ENCODE measurements around the gene CARD19.

The CARD19 gene

DNA sequence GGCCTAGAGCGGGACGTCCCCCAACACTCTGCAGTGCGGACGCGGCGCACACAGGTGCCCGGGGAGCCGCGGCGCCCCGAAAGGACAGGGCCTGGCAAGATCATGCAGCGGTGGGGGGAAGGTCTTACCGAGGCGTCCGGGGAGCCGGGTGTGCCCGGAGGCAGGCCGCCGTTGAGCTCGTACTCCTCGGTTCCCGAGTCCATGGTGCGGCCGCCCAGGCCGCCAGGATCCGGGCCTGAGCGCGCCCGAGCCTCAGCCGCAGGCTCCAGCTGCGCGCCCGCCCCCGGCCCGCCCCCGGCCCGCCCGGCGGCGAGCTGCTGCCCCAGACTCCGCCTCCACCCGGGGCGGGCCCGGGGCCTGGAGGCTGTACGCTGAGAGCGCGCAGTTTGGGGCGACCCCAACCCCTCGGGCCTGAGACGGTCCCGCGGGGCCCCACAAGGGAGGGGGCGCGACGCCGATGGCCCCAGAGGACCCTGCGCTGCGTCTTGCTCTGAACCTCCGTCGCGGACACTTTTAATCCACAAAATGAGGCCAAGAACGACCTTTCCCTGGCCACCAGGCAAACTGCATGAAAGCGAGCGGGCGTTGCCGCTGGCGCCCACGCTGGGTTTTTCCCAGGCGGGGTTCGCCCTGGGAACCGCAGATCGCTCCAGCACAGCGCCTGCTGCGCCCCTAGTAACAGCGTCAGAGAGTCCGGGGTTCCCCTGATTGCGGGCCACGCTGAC is 38.2 kb downstream of the CARD19 start, which contains the start of gene NINJ1:
Gene NINJ1, minus strand, starts transcription at position 237 of the 725 bp plus-strand sequence. Its CDS starts 34 bp downstream, at position 203.
- peak; percentile 72 for DNase-seq (ENCODE audit: low spot score)

- no peak for DNase-seq (ENCODE audit: low spot score)
Measured at GRCh38 chr9:93134740-93135444, 38.9 kb downstream of the CARD19 start.

DNA sequence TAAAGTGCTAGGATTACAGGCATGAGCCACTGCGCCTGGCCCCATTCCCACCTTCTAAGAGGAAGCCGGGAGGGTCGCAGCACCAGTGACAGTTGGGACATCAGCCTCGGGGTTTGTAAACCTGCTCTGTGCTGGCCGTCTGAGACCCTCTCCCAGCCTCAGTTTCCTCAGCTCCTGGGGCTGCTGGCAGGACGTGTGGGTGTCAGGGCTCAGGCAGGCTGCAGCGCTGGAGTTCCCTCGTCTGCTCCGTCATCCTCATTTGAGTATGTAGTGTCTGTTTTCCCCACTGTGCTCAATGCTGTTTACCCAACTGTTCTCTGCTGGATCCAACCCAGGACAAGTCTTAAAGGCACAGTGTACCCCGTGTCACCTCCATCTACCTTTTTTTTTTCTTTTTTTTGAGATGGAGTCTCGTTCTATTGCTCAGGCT is 40.0 kb downstream of the CARD19 start:
- peak; percentile 42 for DNase-seq (ENCODE audit: low spot score)

DNA sequence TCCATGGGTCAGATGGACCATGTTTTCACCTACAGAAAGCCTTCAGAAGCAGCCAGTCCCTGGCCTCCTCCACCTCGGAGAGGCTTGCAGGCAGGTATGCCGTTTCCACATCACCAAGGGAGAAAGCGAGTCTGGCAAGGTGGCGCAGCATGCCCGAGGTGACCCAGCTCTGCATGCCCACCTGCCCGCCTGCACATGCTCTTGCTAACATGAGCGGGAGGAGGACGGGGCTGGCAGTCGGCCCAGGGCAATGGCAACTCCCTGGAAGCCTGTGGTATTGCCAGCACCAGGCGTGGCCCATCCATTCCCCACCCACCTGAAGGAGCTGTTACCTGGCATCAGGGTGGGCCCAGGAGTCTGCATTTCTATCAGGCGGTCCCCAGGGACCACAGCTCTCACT is 41.3 kb downstream of the CARD19 start:
- no peak for DNase-seq (ENCODE audit: low spot score)

GRCh38 chr9:93138171-93138764 is 42.3 kb downstream of the CARD19 start:
- no peak for DNase-seq (ENCODE audit: low spot score)

DNA sequence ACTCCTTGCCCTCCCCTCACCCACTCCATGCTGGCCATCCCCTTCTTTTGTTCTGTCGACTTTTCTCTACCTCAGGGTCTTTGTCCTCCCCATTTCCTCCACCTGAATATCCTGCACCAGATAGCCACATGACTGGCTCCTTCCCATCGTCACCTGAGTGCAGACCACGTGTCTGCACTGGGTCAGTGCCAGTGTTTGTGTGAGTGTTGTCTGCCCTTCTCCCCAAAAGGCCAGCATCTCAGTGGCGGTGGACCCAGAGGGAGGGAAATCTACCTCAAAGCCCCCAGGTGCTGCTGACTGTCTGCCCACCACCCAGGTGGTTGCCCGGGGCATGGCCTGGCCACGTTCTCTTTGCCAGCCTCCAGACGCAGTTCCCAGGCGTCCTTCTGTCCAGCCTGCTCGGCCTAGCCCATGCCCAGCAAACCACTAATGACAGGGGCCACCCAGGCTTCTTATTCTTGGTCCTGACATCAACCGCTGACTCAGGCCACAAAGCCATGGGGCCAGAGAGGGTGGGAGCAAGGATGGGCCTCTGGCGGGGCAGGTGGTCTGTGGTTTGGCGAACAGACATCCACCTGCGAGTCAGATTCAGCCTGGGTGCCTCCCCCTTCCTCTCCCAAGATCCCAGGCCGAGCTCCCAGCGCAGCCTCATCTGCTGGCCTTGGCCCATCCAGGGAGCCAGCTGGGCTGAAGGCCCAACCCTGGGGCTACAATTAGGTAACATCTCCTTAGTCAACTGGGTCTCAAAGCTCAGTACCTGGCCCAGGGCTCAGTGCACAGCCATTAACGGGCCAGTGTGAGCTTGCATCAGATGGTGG is 43.6 kb downstream of the CARD19 start:
- DNase-seq (ENCODE audit: low spot score): no peak

GRCh38 chr9:93141771-93142483 is 45.9 kb downstream of the CARD19 start:
- DNase-seq (ENCODE audit: low spot score): no peak

DNA sequence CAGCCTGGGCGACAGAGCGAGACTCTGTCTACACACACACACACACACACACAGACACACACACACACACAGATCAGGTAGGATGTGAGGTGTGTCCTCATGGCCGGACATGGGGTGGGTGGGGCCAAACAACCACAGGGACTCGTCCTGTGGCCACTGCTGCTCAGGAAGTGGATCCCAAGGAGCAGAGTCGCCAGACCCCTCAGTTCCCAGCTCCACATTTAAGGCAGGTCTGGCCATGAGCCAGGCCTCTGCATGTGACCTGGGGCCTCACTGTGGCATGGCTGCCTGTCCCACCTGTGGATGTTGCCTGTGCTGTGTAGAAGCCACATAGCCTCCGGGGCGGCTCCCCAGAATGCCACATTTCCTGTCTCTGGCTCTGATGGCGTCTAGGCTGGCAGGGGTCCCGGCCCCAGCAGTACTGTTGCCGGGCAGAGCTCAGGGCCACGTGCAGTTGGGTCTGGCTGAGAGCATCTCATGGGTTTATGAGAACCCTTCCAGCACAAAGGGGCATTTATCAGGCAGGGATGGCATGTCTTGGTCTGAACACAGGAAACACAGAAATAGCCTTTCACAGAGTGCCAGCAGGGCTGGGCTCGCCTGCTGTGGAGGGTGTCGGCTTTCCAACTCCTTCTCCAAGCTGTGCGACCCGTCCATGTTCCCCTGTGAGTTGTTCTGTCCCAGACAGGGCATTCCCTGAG is 48.0 kb downstream of the CARD19 start:
- DNase-seq (ENCODE audit: low spot score): no peak

- DNase-seq (ENCODE audit: low spot score): peak; percentile 36
Measured at GRCh38 chr9:93146696-93147095, 50.7 kb downstream of the CARD19 start.

DNA sequence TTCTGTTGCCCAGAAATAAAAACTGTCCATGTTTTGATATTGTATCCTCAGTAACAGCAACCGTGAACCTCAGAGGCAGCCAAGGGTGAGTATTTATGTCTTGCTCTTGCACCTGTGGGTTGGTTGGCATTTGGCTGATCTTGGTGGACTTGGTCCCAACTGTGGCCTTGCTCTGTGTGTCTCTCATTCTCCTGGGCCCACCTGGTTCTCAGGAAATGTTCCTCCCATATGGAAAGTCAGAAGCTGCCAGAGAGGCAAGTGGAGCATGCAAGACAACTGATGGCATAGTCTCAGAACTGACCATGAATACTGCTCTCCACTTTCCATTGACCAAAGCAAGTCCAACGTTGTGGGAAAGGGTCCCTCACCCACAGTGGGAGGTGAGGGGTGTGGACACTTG is 51.6 kb downstream of the CARD19 start:
- DNase-seq (ENCODE audit: low spot score): no peak

DNA sequence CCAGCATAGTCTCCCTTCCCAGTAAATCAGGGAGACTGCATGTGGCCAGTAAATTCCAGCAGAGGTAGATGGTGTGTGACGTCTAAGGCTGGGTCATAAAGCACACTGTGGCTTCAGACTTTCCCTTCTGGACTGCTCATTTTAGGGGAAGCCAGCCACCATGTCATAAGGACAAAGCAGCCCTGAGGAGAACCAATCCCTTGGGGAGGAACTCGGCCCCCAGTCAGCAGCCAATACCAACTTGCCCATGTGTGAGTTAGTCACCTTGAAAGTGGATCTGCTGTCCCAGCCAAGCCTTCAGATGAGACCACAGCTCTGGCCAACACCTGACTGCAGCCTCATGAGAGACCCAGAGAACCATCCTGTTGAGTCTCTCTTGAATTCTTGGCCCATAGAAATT is 52.7 kb downstream of the CARD19 start:
- no peak for DNase-seq (ENCODE audit: low spot score)

- DNase-seq (ENCODE audit: low spot score): no peak
Measured at GRCh38 chr9:93149361-93149760, 53.3 kb downstream of the CARD19 start.

DNA sequence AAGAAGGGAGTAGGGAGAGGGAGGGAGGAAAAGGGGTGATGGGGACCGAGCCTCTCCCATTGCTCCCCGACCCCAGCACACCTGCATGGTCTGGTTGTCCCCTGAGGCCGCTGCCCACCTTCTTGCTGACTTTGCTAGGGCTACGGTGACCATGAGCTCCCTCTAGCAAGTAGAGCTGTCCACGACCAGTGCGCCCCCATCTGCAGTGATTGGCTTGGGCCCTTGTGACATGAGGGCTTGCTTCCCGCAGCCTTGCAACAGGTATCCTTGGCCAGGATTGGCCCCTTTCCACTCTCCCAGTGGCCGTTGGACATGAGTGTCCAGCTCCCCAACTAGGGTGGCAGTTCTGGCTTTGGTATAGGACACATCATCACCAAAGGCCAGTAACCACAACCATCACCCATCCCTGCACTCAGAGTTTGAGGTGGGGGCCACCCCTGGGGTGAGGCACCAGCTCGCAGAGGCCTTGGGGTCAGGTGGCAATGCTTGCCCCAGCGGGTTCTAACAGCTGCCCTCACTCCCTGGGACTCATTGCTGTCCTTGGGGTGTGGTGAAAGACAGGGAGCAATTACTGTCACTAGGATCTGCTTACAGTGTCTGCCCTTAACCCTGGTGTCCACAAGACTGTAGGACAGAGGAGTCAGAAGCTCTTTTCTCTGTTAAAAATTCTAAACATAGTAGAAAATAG is 55.2 kb downstream of the CARD19 start:
- DNase-seq (ENCODE audit: low spot score): no peak

DNA sequence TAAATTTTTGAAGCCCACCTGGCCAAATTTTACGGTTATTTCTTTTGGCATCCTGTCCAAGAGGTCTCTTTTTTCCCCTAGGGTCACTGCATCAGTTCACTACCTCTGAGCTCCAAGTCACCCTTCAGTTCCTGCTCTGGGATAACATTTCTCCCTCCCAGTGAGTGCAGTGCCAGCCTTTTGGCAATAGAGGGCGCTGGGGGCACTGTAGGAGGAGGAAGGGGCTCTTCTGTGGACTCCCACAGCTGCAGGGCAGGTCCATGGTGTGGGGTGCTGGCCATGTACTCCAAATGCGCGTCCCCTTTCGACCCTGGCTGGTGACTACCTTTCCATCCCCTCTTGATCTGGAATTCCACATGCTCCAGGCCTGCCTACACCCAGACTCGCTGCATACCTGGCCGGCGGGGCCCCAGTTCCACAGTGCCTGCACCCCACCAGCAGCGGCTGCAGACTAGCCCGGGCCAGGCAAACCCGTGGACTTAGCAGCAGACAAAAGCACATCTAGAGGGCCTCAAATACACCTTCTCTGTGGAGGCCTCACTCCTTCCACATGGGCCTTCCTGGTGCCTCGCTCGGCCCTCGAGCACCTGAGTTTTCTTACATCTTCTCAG is 58.4 kb downstream of the CARD19 start:
- peak; percentile 55 for DNase-seq (ENCODE audit: low spot score)

DNA sequence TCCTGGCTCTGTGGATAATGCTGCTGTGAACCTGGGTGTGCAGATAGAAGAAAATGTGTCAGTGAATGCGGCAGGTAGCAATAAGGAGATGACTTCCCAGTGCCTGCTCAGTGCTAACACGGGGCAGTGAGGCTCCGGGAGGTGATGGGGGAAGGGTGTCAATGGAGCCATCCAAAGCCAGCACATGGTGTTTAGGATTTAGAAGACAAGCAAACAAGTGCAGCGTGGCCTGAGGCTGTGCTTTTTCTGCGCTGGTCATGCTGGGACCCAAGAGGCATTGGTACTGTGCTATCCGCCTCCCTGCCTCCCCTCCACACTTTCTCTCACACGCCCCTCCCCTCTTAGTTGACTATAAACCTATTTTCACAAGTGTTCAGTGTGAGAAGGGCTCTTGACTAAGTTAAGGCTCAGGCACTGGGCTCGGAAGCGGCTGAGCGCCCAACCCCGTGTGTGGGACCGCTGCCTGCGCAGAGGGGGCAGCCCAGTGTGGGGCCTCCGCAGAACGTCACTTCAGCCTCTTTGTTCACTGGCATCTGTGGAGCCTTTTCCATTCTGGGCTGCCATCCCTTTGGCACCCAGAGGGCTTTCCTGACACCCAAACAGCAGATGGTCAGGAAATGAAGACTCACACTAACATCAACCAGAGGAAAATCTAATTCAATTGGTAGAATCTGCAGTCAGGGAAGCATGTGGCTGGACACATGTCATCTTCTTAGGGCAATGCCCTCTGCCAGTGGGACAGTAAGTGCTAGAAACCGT is 59.9 kb downstream of the CARD19 start:
- no peak for DNase-seq (ENCODE audit: low spot score)

DNA sequence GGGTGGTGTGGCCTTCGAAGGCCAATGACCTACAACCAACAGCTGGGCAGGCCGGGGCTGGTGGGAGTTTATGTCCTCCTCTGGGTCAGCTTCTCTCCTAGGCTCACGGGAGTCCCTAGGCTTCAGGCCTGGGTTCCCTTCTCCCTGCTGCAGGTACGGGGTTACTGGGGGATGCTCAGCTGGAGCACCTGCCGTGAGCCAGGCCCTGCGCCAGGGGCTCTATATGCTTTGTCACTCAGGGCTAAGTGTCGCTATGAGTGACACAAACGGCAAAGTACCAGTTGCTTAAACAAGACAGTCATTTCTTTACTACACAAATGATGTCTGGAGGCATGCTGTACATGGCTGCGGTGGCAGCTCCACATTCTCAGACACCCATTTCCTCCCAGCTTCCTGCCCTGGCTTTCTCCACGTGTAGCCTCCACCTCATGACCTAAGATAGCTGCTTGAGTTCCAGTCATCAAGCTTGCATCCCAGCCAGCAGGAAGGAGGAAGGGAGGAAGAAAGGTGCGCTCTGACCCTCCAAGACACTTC is 60.5 kb downstream of the CARD19 start:
- DNase-seq (ENCODE audit: low spot score): no peak

- DNase-seq (ENCODE audit: low spot score): peak; percentile 84
Measured at GRCh38 chr9:93159601-93160471, 63.8 kb downstream of the CARD19 start.

Measured in RKO (cell line).